Endothelial cell of umbilical vein (primary cell): Measurements from ENCODE around the gene TXNDC9. TPM values are rescaled to one million over a fixed set of nuclear protein-coding genes. Genes with fewer than 3 reads are reported as not detected.

Experiments used
- Bru-seq: library from RNA; stranded (reverse); fragments of 400-500 nt; gene quantifications from one replicate; lab custom pipeline; 2021; lab: Mats Ljungman, UMichigan
- BruChase-seq, 2 experiments: library from RNA; stranded (reverse); fragments of 400-500 nt; gene quantifications; one replicate each; lab custom pipeline; 2021; lab: Mats Ljungman, UMichigan
- BruUV-seq: library from RNA; stranded (reverse); fragments of 400-500 nt; replicated peaks from 2 replicates; lab custom pipeline; 2021; lab: Mats Ljungman, UMichigan
- CTCF ChIA-PET: fragments of 300-600, 350-600 bp; sonication (Branson Sonifier 250); formaldehyde crosslinking; loops from one replicate; lab custom pipeline; 2021; ENCODE audit warnings: antibody characterized with exemption, inconsistent platforms; lab: Charles Lee
- POLR2A ChIA-PET: fragments of 300-600, 350-600 bp; sonication (Branson Sonifier 250); formaldehyde crosslinking; loops from one replicate; lab custom pipeline; 2021; ENCODE audit warnings: antibody characterized with exemption, inconsistent platforms; lab: Charles Lee
- DNase-seq: peaks from one replicate; pipeline ENCODE4 v3.0.0-alpha.2; 2011; ENCODE audit warnings: low read depth, low spot score
- FAIRE-seq: peaks from 2 replicates; lab custom pipeline; 2011; peaks lifted over from hg19 to GRCh38; lab: Jason Lieb, UNC
- H2AFZ ChIP-seq: 2 replicates; pipeline ENCODE4 v1.6.0; 2012; ENCODE audit warnings: low read depth, low read length, control low read depth, inconsistent platforms
- H3K27ac ChIP-seq: 2 replicates; pipeline ENCODE4 v1.5.1; 2011; ENCODE audit warnings: low read depth, mild to moderate bottlenecking, control low read depth, low read length, moderate library complexity; ENCODE audit not compliant: insufficient read depth
- H3K27me3 ChIP-seq, 2 experiments: 2 replicates each; pipeline versions ENCODE4 v1.6.0 to v1.6.1; 2011; ENCODE audit warnings: low read length in 2 of 2, mixed read lengths in 1 of 2; ENCODE audit not compliant: control insufficient read depth in 2 of 2, insufficient read depth in 2 of 2
- H3K36me3 ChIP-seq, 2 experiments: 2 replicates in 1 of 2; 3 replicates in 1 of 2; pipeline ENCODE4 v1.5.1; 2011; ENCODE audit warnings: low read length in 2 of 2, mild to moderate bottlenecking in 1 of 2, moderate library complexity in 1 of 2; ENCODE audit not compliant: control insufficient read depth in 2 of 2, insufficient read depth in 2 of 2; ENCODE audit errors: extremely low read depth in 1 of 2
- H3K4me1 ChIP-seq: 3 replicates; pipeline ENCODE4 v1.5.1; 2011; ENCODE audit warnings: mild to moderate bottlenecking, low read length; ENCODE audit not compliant: control insufficient read depth, insufficient read depth; ENCODE audit errors: extremely low read depth
- H3K4me2 ChIP-seq: 2 replicates; pipeline ENCODE4 v1.6.1; 2011; ENCODE audit warnings: low read length, control low read depth, mixed read lengths; ENCODE audit not compliant: insufficient read depth
- H3K4me3 ChIP-seq, 3 experiments: fragments of 200-600 bp in 1 of 3; sonication (generic), shearing (Covaris generic) in 1 of 3; replicated peaks in 1 of 3; 2 replicates each; pipeline ENCODE4 v1.5.1; 2011 to 2016; ENCODE audit warnings: control low read depth in 3 of 3, low read length in 3 of 3, mild to moderate bottlenecking in 2 of 3, inconsistent platforms in 1 of 3, low read depth in 1 of 3, moderate library complexity in 1 of 3; ENCODE audit not compliant: insufficient read depth in 1 of 3
- H3K79me2 ChIP-seq: 2 replicates; pipeline ENCODE4 v1.6.0; 2012; ENCODE audit warnings: low read length, inconsistent platforms; ENCODE audit not compliant: control insufficient read depth, insufficient read depth
- H3K9ac ChIP-seq: replicated peaks from 2 replicates; pipeline ENCODE3; 2011; ENCODE audit warnings: low read length, control low read depth; ENCODE audit not compliant: insufficient read depth; ENCODE audit errors: extremely low read depth
- H3K9me1 ChIP-seq: replicated peaks from 3 replicates; pipeline ENCODE4 v1.6.0; 2011; ENCODE audit warnings: mild to moderate bottlenecking, low read length; ENCODE audit not compliant: control insufficient read depth, insufficient read depth; ENCODE audit errors: extremely low read depth
- H3K9me3 ChIP-seq: replicated peaks from 2 replicates; pipeline ENCODE4 v1.5.1; 2012; ENCODE audit warnings: low read length, inconsistent platforms; ENCODE audit not compliant: control insufficient read depth, insufficient read depth
- H4K20me1 ChIP-seq: replicated peaks from 2 replicates; pipeline ENCODE3; 2011; ENCODE audit warnings: mild to moderate bottlenecking, low read length; ENCODE audit not compliant: control insufficient read depth, insufficient read depth; ENCODE audit errors: extremely low read depth
- CTCF ChIP-seq, 2 donors: IDR thresholded peaks; 1 replicate in 1 of 2; 2 replicates in 1 of 2; pipeline ENCODE4 v1.5.1; 2011; ENCODE audit warnings: low read length in 2 of 2, mild to moderate bottlenecking in 2 of 2, moderate library complexity in 2 of 2, control low read depth in 1 of 2, inconsistent platforms in 1 of 2, low read depth in 1 of 2; ENCODE audit not compliant: insufficient read depth in 1 of 2; ENCODE audit errors: extremely low read depth in 1 of 2
- EZH2 ChIP-seq: IDR thresholded peaks from 2 replicates; pipeline ENCODE4 v1.6.1; 2012; ENCODE audit warnings: borderline replicate concordance, low read depth, mild to moderate bottlenecking, moderate library complexity, low read length, inconsistent platforms; ENCODE audit not compliant: severe bottlenecking
- FOS ChIP-seq: IDR thresholded peaks from 2 replicates; pipeline ENCODE4 v1.6.1; 2011; ENCODE audit warnings: mild to moderate bottlenecking, low read length, moderate library complexity, borderline replicate concordance; ENCODE audit not compliant: insufficient read depth
- GATA2 ChIP-seq: IDR thresholded peaks from 2 replicates; pipeline ENCODE4 v1.7.0; 2011; ENCODE audit warnings: low read depth, mild to moderate bottlenecking, moderate library complexity, mixed read lengths, low read length; ENCODE audit not compliant: insufficient read length, insufficient read depth
- JUN ChIP-seq: IDR thresholded peaks from 2 replicates; pipeline ENCODE4 v1.6.1; 2011; ENCODE audit warnings: borderline replicate concordance, low read depth; ENCODE audit not compliant: insufficient read length, insufficient read depth
- MAX ChIP-seq: IDR thresholded peaks from 2 replicates; pipeline ENCODE4 v1.6.1; 2011; ENCODE audit not compliant: insufficient read depth, insufficient read length
- MYC ChIP-seq: IDR thresholded peaks from one replicate; pipeline ENCODE4 v1.6.1; 2011; ENCODE audit warnings: mild to moderate bottlenecking, low read depth, low read length
- POLR2A ChIP-seq: IDR thresholded peaks from 2 replicates; pipeline ENCODE4 v1.6.1; 2012; ENCODE audit warnings: low read depth, mild to moderate bottlenecking, control low read depth, low read length
- POLR2AphosphoS5 ChIP-seq: IDR thresholded peaks from 2 replicates; pipeline ENCODE4 v1.6.1; 2012; ENCODE audit warnings: low read depth, mild to moderate bottlenecking, control low read depth, low read length, moderate library complexity; ENCODE audit not compliant: insufficient read depth
- dilution Hi-C: fragments of 300-500 bp; cut with MboI; formaldehyde crosslinking; loops from one replicate; pipeline ENCODE4 v1.15.0; 2019; ENCODE audit warnings: low sequenced_read_pairs; ENCODE audit not compliant: extremely low pct_ligation_motif_present
- intact Hi-C: fragments of 100-400 bp; cut with micrococcal nuclease; formaldehyde crosslinking; loops from one replicate; pipeline ENCODE4 v1.10.0; 2022
- long read RNA-seq: library from polyadenylated mRNA; stranded (forward); transcript quantifications from one replicate; pipeline ENCODE4 v2.0.0, GENCODE V29; 2021
- polyA minus RNA-seq, 3 experiments: library from RNA; depleted of rRNA, polyadenylated mRNA; stranded (reverse); fragments of >200 nt; gene quantifications; 1 replicate in 1 of 3; 2 replicates in 2 of 3; pipeline ENCODE4 v1.2.3, GENCODE V29; 2011
- polyA plus RNA-seq, 4 experiments: library from polyadenylated mRNA; depleted of rRNA in 3 of 4; stranded (reverse) in 3 of 4; unstranded in 1 of 4; fragments of >200 nt; gene quantifications; 2 replicates each; pipeline versions ENCODE4 v1.2.1 to v1.2.3, GENCODE V29; 2011 to 2012; ENCODE audit warnings: missing spikeins in 1 of 4
- total RNA-seq: library from RNA; stranded (reverse); gene quantifications from 2 replicates; pipeline ENCODE4 v1.2.3, GENCODE V29; 2021

The TXNDC9 gene
- 45.8 and 48.7 TPM in 2 replicates for total RNA-seq
- 17.4 and 18.6 TPM in 2 replicates for polyA plus RNA-seq
- 41.3 and 50.8 TPM in 2 replicates for polyA plus RNA-seq (2011; cell fraction: cytosol; rRNA removed)
- polyA plus RNA-seq (2011; cell fraction: nucleus; rRNA removed), result 34.1 and 37.5 TPM in 2 replicates
- polyA plus RNA-seq (2012), result 51.5 and 75.1 TPM in 2 replicates
- polyA minus RNA-seq, result 17.3 and 17.5 TPM in 2 replicates
- 14.0 TPM for polyA minus RNA-seq (2011; cell fraction: cytosol; rRNA and poly(A)+ RNA removed)
- 25.2 and 31.6 TPM in 2 replicates for polyA minus RNA-seq (2011; cell fraction: nucleus; rRNA and poly(A)+ RNA removed)
- percentile 87 among the genes with signal in this experiment for Bru-seq, nascent RNA
- BruChase-seq, experiment 1, labeled RNA remaining after a 6-hour chase, result percentile 87 among the genes with signal in this experiment
- BruChase-seq, experiment 2, labeled RNA remaining after a 2-hour chase, result percentile 84 among the genes with signal in this experiment
- long read RNA-seq, transcript TXNDC9-201 (5 exons, 1,637 nt), result major isoform, 259 of 291 reads
- long read RNA-seq, transcript TXNDC9-202 (4 exons, 1,111 nt), result minor isoform, 11 of 291 reads
- long read RNA-seq, partial matches to known transcripts, result 12 of 291 reads
- long read RNA-seq, other reads (novel, unspliced or antisense), result 8 of 291 reads

GRCh38 chr2:99335911-99336803 lies at the start of gene TXNDC9:
TSS of gene TXNDC9 (minus strand) at chr2:99336333. CDS start at chr2:99333210, 3,123 bp downstream.
- ChIA-PET POLR2A (interaction anchor here (0.6 to 1.8 kb wide), 6 partner anchors 17 to 156 kb away, joined by 3 to 6 read pairs (median 4); partner anchors contain the start of genes MITD1, MRPL30 and REV1), CTCF (interaction anchor here (1.1 to 4.4 kb wide), 13 partner anchors 12 to 223 kb away, joined by 3 to 41 read pairs (median 5); partner anchors contain the start of gene REV1)
- H3K4me3 ChIP-seq, result peak within 1 kb of the TSS; percentile 59 to 96 (median 89)
- intact Hi-C loops (loop anchor here (1.0 to 10.0 kb wide), 4 partner anchors 154 to 581 kb away; partner anchors contain the start of genes MITD1, MRPL30 and REV1), dilution Hi-C loops (no loop called here)
- peaks cover 83% of the 10 kb centered on the region for H3K79me2 ChIP-seq
- peak within 1 kb of the TSS; percentile 67 for H3K27ac ChIP-seq
- FAIRE-seq (peak; percentile 99), DNase-seq (peak; percentile 100)
- H3K9me3 ChIP-seq, result no peaks in the 10 kb centered on the region
- H3K27me3 ChIP-seq, result no peaks in the 10 kb centered on the region
- peaks cover 20% of the 10 kb centered on the region for H3K4me1 ChIP-seq
- peaks cover 8 to 9% of the 10 kb centered on the region in 2 experiments for H3K36me3 ChIP-seq
- TF ChIP-seq GATA2 (no peak), MAX (peak; percentile 54), JUN (no peak), FOS (no peak), POLR2AphosphoS5 (peak; percentile 98), CTCF (IDR thresholded peaks at IDR 0.05; ENCODE audit: extremely low read depth in 1 of 2, insufficient read depth in 1 of 2, low read depth in 1 of 2, low read length in 2 of 2) (no peak), EZH2 (no peak), POLR2A (peak; percentile 97), MYC (peak; percentile 36)
- no peaks in the 10 kb centered on the region for H3K9me1 ChIP-seq
- BruUV-seq, result TSS peak; percentile 63
- H3K4me2 ChIP-seq, result peak within 1 kb of the TSS; percentile 93
- H4K20me1 ChIP-seq, result no peaks in the 10 kb centered on the region
- H3K9ac ChIP-seq, result peak within 1 kb of the TSS; percentile 96
- H2AFZ ChIP-seq, result peak within 1 kb of the TSS; percentile 92
